Left hindlimb (tissue), 1 donor: Measurements from ENCODE around the gene PTPN3.

Experiments
- DNase-seq: peaks from one replicate; pipeline ENCODE4 v3.0.0-alpha.2; 2018

PTPN3 gene

DNA sequence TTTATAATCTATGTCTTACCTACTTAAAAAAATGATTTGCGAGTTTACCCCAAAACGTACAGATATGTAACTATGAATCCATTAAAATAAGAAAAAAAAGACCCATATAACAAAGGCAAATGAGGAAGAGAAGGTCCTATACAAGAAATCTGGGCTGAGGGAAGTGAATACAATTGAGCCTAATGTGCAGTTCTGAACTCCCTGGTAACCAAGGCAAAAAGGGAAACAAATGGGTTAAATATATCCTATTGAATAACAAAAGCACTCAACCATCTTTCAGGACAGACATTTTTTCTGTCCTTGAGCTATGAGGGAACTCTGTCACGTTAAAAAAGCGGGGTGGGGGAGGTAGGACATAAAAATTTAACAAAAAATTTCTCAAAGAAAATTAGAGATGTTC lies 78.6 kb downstream of the PTPN3 start:
- no peak for DNase-seq

DNA sequence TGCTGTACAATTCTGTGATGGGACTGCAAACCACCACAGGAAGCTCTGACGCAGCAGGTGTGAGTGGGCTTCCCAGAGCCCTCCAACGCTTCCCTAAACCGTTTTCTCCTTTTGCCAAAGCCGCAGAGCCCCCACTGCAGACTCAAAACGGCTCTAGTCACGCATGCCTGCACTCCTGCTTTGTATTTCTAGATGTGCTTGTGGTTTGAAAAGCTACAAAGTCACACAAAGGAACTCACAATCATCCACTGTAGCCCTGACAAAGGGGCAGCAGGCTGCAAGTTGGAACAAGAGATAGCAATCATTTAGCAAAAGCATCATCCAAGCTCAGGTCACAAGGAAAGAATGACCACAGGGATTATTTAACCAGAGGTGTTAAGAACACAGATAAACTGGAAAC lies 79.3 kb downstream of the PTPN3 start:
- no peak for DNase-seq

DNA sequence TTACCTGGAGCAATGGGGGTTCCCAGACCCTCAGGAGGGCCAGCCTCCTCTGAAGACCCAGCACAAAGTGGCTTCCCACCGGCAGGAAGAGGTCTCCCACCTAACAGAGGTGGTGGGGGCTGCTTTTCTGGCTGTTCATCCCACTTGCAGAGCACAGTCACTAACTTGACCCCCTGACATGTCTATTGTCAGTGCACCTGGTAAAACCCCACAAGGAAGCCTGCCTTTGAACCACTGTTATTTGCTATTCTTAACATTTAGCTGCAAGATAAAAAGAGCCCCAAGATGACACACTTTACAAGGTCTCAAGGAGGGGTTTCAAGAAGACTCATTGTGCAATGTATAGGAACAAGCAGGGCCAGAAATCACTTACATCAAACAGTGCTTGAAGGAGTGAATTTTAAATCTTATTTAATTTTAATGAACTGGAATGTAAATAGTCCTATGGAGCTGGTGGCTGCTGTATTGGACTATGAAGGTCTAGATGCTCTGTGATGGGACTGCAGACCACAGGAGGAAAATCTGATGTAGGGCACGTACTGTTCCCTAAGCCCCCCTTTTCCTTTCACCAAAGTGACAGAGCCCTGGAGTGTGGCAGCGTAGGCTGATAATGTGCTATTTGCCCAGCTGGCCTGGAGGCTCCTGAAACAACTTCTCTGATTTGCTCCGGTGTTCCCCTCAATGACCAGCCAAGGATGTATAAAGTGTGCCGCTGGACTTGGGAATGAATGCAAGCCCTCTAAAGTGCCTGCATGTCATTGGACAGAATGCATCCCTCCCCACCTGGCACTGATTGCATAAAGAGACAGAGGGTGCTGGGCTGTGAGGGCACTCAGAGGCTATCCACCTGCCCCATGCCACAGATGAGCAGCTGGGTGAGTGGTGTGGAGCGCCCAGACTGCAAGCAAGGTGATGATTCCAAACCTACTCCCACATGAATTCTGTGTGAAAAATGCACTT lies 80.2 kb downstream of the PTPN3 start:
- DNase-seq, result no peak

DNA sequence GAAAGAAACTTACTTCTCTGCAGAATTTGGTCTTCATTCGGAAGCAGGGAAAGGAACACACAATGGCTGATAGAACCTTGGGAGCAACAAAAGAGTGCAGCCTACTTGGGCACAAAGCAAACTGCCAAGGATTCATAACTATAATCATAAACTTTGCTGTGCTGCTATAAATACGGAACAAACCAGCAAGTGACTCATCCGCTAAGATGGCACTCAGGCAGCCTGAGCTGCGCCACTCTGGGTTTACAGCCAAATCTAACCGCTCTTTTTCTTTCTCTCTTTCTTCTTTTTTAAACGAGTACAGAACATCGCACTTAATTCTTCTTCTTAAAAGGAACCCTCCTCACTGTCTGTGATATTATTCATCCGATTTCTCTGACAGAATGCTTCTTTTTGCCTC lies 81.1 kb downstream of the PTPN3 start:
- DNase-seq, result no peak

DNA sequence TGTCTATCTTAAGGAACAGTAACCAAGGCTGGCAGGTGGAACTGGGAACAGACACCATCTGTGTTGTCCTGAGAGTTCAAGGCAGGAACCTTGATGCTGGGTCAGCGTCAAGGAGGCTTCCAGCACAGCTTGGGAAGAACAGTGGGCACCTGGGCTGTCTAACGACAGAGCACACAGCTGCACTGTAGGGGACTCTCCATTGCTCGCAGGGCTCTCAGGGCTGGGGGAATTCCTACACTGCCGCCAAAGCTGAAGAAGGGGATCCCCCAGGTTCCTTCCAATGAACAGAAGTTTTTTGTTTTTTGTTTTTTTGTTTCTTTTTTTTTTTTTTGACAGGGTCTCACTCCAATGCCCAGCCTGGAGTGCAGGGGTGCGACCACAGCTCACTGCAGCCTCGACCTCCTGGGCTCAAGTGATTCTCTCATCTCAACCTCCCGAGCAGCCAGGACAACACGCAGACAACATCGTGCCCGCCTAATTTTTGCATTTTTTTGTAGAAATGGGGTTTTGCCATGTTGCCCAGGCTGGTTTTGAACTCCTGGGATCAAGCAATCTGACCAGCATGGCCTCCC lies 81.9 kb downstream of the PTPN3 start:
- no peak for DNase-seq

DNA sequence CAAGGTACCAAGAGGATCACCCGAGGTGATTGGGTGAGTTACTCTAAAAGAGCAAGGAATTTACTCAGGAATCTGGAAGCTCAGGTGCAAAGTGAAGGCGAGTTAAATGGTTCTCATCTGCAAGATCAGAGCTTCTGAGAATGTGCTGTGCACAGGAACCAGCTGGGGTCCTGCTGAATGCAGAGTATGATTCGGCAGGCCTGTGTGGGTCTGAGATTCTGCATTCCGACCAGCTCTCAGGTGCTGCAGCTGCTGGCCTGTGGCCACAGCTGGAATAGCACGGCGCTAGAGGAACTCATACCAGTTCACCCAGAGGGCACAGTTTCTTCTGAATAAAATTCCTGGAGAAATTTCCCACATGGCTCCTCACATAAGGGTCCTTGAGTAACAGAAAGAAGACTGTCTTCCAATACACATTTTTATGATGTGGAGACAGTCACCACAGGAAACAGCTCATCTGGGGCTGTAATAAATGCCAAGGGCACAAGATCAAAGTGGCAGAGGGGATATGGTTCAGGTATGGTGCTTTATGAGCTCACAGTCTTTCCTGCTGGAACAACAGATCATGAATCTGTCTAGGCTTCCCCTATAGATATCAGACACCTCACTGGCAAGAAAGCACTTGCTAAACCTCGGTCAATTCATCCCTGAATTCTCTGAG lies 83.9 kb downstream of the PTPN3 start:
- no peak for DNase-seq

DNA sequence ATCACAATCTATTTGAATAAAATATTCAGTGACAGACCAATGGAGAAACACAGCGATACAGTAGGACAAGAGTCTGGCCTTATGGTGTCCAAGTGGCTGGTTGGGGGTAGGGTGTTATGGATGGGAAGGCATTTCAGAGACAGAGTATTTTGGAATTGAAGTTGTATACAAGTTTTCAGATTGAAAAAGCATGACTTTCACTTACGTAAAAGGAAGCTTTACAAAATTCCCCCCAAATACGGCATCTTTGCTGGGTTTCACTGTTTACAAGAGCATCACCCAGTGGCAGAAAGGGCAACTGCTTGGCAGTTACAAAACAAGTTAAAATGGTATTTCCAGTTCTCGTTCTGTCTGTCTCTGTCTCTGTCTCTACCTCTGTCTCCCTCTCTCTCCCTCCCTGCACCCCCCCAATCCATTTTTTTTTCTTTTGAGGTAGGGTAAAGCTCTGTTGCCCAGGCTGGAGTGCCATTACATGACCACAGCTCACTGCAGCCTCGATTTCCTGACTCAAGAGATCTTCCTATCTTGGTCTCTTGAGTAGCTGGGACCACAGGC lies 86.2 kb downstream of the PTPN3 start:
- no peak for DNase-seq

DNA sequence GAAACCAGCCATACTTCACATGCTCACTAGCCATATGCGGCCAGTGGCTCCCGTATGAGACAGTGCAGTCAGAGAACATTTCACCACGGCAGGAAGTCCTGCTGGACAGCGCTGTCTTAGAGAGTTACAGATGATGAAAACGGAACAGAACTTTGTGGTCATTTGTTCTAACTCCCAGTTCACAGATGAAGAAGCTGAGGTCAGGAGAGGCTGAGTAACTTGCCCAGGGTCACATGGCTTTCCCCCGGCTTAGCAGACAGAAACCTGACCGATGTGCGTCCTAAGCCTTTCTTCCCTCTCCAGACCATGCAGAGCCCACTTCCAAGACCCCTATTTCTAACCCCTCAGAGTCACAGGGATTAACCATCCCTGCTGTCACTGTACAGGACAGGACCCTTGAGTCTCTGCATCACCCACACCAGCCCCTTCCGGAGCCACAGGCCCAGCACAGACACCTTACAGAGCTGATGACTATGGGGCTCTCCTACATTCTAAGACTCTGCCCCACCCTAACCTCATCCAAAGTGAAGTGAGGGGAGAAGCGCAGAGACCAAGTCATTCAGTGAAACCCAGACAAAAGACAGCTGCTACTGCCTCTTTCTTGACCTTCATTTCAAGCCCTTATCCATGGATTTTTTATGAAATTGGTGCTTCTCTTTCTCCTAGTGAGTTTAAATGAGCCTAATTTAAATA lies 86.9 kb downstream of the PTPN3 start:
- no peak for DNase-seq

DNA sequence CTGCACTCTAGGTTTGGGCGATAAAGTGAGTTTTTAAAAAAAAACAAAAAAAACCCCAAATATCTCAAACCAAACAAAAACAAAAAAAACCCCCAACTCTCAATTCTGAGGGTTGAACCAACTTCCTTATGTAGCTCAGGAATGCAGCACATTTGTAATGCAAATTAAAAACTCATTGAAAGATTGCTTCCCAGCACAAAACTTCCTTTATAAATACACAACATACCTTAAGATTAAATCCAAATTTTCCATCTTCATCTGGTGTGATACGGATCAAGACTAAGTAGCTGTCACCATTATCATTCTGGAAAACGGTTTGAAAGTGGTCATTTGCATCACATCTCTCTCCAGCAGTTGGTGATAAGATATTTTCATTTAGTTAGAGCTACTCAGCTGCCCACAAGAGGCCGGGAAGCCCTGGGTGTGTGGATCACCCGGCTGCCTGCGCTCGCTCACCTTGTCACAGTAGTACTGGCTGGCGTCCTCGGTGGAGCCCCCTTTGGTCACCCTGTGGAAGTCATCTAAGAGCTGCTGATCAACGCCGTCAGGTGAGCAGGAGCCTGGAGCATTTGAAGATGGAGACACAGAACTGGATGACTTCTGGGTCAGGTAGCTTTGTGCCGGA lies 88.2 kb downstream of the PTPN3 start:
- DNase-seq, result no peak

DNA sequence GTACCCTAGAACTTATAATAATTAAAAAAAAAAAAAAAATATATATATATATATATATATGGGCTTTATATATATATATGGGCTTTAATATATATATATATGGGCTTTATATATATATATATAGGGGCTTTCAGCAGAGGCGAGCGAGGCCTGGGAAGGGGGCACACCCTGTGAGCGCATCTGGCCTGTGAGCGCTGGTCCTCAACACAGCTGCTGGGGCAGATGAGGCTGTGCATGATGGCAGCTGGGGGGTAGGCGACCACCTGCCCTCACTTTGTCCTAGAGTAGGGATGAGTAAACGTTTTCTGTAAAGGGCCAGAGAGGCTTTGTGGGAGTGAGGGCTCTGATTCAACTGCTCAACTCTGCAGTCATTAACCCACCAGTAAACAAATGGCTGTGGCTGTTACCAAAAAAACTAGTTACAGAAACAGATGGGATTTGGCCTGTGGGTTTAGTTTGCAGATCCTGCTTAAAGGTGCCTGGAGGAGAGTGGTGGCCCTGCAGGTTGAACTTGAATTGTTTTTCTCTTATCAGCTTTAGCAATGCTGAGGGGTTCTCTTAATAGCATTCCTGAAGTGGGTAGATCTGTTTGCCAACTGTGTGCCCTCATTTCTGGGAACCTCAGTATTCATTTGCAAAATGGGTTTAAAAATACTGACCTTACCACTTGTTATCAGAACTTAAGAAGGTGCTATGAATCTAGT lies 89.2 kb downstream of the PTPN3 start:
- DNase-seq, result no peak

DNA sequence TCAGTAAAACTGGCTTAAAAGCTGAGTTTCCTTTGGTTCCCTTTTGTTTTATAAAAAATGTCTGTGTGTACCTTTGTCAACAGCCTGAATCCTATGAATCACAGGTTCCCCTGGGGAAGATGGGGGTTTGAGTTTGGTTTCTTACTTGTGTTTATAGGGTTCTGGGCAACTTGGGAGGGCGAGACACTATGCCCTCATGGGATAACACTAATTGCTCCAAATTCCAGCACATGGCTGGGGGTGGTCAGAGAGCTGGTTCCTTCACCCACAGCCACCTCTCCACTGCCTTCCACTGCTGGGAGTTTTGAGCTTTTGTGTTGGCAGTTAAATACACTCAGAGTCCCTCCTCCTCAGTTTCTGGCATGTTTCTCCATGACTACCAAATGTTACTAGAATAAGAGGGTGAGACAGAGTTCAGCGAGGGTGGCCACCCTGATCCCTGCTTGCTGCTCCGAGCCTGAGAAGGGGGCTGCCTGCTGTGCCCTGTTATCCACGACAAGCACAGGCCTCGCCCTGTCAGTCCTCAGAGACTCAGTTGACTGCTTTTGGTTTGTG lies 94.3 kb downstream of the PTPN3 start:
- no peak for DNase-seq

DNA sequence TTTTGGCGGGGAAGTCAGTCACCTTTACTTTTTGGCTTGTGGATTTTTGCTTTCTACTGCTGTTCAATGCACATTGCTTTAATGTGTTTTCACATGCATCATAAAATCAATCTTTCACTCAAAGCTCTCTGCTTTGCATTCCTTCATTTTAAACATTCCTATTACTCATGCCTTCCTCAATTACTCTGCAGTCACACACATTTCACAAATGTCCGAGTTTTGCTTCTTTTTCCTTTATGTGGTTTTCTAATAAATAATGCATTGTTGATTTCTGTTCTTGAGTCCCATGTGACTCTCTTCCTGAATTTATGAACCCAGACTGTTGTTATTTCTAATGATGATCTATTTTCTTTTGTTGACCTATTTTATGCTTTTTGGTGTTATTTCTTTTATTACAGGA lies 95.0 kb downstream of the PTPN3 start:
- no peak for DNase-seq

DNA sequence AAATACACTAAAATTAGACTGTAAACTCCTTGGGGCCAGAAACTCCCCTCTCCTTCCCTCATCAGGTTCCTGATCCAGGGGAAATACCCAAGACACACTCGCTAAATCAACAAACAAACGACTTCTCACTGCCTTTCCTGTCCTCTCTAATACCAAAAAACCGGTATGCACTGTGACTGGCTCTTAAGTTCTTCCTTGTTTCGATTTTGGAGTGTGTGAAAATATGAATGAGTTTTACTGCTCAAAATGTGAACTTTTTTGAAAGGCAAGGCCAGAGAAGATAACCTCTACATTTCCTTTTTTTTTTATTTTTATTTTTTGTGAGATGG lies 96.2 kb downstream of the PTPN3 start:
- DNase-seq, result no peak

DNA sequence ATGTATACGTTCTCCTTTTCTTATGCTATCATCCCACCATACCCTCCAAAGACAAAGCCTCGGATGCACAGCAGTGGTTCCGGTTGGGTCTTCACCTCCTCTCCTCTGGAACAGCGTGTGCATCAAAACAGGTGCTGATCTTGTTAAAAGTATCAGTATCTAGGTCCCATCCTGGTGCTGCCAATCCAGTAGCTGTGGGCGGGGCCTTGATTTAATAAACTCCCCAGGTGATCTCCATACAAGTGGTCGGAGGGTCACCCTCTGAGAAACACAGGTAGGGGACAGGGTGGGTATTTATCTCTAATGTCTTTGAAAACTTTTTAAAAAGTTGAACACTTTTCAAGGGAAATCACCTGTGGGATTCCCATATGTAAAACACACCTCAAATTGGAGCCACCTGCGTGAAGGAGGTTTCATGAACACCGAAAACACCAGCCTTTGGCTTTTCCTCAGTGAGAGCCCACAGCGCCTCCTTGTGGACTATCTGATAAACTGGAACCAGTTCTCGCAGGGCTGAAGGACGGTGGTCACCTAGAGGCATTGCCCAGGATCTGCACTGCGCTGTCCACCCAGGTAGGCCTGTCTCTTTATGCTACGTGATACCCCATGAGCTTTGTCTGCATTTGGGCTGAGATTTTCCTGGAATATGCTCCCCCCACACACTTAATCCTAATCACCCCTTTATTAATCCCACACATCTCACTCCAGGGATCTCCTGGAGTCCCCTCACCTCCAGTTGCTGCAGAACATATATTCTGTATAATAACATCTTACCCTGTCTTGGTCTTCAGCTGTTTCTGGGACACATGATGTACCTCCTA lies 96.7 kb downstream of the PTPN3 start:
- DNase-seq, result no peak

DNA sequence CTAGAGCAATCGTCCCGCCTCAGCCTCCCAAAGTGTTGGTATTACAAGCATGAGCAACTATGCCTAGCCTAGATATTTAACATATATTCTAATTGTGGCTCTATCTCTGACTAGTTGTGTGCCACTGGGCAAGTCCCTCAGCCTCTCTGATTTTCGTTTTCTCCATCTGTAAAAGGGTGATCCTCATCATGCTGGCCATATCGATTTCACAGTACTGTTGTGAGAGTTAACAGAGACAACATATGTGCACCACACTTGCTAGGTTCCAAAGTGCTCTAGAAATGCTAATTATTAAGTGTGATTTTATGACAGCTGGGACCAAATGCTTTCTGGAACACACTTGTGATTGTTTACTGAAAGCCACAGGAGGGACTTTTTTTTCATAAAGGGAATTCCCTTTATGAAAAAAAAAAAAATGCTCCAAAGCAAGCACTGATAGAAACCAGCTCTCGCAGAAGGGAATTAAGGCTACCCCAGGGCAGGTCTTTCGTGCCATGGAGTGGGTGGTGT lies 98.8 kb downstream of the PTPN3 start:
- no peak for DNase-seq

DNA sequence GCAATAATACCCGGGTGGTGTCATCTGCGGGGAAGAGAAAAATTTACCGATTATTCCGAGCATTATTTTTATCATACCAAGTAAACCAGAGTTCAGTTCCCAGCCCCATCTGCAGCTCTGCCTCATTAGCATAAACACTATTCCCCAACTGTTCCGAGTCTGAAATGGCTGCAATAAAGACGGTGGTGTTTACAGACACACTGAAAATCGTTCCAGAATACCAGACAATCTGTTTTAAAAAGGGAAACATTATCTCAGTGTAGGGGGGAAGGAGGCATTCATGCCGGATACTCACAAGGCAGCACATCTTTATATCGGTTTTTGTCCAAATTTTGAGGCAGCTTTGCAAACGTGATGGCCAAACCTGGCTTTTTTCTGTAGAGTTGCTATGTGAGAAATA lies 106.9 kb downstream of the PTPN3 start:
- DNase-seq, result no peak

DNA sequence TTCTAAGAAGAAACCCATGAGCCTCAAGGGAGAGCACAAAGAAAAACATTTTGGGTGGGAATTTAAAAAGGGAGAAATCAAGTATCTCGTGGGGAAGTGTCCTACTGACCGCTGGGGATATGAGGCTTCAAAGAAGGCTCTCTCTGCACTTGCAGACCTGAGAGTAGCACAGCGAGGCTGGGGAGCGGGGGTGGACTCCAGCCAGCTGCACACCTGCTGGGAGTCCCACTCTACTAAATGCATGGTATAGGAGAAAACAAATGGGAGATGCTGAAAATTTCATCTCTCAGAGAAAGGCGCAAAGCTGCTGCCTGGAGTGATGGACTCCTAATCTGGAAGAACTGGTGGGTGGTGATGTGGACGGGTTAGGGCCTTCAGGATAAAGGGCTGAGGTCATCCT lies 110.3 kb downstream of the PTPN3 start:
- no peak for DNase-seq

DNA sequence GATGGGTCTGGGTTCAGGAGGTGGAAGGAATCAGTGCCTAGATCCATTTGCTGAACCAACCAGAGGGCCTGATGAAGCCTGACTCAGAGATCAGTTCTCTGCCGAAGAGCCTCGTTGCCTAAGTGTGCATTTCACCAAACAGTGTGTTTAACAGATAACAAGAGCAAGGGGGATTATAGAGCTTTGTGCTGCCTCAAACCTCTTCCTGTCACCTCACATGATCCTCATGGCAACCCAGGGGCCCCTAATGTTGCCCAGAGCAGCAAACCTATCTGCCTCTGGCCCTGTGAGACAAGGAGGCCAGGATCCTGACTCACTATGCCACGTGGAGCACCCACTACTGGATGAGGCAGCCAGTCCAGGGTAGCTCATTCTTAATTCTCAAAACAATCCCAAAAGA lies 110.9 kb downstream of the PTPN3 start:
- no peak for DNase-seq

DNA sequence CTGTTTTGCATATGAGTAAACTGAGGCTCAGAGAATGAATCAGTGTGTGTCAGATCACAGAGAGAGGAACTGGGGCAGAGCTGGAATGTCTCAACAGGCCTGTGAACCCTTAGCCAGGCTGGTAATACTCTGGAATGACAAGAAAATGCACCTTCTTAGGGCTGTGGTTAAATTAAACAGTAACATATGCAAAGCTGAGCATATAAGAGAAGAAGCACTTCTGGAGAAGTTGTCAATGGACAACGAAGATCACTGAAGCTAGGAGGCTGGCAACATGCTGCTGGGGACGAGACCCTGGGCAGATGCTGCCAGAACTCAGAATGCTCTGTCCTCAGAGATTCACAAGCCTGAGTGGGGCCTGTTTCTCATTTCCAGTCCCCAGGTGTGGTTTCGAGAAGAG lies 112.6 kb downstream of the PTPN3 start:
- DNase-seq, result no peak

DNA sequence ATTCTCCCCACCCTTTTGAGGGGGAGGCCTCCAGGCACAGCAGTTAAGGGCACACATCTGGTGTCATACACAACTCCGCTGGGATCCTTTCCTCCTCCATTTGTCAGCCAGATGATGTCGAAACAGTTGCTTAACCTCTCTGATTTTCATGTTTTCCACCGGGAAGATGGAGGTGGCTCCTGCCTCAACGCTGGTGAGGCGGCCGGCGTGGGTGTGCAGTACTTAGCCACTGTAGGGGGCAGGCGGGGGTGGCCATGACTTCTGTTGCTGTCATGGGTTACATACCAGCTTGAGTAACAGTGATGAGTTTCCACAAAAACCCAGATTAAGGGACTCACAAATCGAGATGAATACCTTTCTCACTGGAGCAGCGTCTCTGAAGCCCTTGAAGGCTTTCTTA lies 114.2 kb downstream of the PTPN3 start:
- DNase-seq, result no peak

DNA sequence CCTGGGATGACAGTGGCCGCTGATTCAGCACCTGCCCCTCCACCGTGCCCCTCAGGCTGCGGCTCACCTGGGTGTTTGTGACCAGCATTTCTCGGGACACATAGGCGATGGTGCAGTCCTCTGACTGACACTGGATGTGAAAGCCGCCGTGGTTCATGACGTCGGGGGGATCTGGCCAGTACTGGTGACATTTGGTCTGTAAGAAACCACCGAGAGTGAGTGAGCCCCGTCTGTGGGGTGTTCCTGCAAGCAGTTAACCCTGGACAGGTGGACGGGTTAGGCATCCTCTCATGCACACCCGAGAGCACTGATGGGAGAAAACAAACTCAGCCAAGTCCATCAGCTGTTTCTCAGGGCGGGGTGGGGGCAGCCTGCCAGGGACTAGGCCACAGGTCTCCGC lies 114.8 kb downstream of the PTPN3 start:
- DNase-seq, result no peak
